GM18870 (cell line): ENCODE results near the gene RNF213.

Experiments used
- ATAC-seq: cut with Tn5 transposase; IDR thresholded peaks from one replicate; pipeline ENCODE4 v1.9.1; 2021; ENCODE audit warnings: moderate library complexity; ENCODE audit not compliant: unreplicated experiment

RNF213 gene

GRCh38 chr17:80443498-80443897 is 182.8 kb downstream of the RNF213 start:
- no peak for ATAC-seq

DNA sequence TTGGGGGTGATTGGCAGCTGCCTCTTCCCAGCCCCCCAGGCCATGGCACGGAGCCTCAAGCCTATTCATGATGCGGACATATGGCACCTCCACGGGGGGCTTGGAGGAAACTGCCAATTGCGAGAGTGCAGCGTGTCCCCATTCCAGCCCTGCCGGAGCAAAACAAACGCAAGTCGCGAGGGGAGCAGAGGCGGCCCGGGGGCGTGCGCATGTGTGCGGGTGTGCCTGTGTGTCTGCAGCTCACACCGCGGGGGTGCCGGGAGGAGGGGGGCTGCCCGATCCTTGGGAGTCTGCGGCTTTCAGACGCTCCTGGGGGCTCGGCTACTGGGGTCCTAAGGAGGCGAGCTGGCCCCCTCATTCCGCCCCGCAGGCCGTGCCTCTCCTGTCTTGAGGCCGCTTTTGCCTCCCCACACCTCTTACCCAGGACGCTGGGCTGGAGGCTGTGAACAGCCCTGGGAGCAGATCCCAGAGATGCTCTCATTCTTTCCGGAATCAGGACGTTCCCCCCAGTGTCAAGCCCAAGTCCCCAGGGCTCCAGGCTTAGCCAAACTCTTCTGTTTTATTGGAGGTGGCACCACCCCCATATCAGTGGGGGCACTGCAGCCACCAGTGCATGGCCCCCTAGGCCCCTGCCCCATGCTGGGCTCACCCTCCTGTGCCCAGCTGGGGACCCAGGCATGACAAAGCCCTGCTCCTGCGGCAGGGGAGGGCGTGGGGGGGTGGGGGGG is 183.4 kb downstream of the RNF213 start:
- ATAC-seq, result no peak

DNA sequence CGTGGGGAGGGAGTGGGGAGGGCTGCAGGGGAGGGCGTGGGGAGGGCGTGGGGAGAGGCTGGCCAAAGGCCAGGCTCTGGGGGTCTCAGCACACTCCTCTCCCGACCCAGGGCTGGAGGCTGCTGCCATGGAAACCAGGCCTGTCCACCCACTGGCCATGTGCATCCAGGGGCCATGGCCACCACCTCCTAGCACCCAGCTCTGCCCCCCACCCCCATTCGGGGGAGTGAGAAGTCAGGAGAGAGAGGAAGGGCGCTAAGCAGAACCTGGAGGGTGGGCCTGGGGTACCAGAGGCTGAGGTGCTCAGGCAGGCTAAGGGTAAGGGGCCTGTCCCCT is 184.0 kb downstream of the RNF213 start:
- no peak for ATAC-seq

GRCh38 chr17:80445007-80445725 is 184.5 kb downstream of the RNF213 start:
- ATAC-seq, result no peak

DNA sequence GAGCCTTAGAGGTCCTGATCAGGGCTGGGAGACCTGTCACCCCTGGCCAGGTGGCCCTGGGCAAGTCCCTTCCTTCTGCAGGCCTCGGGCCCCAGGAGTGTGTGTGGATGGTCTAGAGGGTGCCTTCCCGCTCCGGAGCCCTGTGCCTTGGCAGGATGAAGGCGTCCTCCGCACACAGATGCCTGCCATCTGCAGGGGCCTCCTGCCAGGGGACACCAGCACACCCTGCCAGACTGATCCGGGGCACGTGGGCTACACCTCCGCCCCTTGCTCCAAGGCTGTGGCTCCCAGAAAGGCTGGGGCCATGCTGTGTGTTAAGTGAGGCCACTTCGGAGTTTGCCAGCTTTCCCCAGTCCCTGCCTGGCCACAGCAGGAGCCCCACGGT is 185.1 kb downstream of the RNF213 start:
- no peak for ATAC-seq

- no peak for ATAC-seq
Measured at GRCh38 chr17:80446645-80447405, 186.2 kb downstream of the RNF213 start.

DNA sequence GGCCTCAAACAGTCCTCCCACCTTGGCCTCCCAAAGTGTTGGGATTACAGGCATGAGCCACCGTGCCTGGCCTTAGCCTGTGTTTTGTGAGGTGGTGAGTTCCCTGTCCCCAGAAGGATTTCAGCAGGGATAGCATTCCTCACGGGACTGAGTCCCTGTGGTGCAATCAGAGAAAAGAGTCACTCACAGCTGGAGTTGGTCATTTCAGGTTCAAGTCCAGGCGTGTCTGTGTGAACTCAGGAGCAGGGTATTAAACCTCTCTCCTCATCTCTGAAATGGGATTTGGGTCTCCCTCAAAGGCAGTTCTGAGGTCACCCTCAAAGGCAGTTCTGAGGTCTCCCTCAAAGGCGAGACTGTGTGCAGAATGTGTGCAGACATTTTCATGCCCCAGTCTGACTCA is 187.1 kb downstream of the RNF213 start:
- ATAC-seq, result no peak
